ENCODE results near the gene SSRP1.
"Not testable (repeated sequence)": the region's sequence is repeated elsewhere in the genome, so short reads cannot be mapped to it uniquely, and the experiment has no call there.

The SSRP1 gene

GRCh38 chr11:57339328-57339727, 3.6 kb upstream of the SSRP1 start:
- no peak for DNase-seq (ENCODE audit: low read depth in 2 of 2)

- DNase-seq (ENCODE audit: low read depth in 2 of 2) = no peak
Measured at GRCh38 chr11:57338142-57338541, 2.5 kb upstream of the SSRP1 start, which contains the start of gene P2RX3. P2RX3 (plus strand) TSS chr11:57338352; CDS start chr11:57338551, 199 bp downstream.

DNA sequence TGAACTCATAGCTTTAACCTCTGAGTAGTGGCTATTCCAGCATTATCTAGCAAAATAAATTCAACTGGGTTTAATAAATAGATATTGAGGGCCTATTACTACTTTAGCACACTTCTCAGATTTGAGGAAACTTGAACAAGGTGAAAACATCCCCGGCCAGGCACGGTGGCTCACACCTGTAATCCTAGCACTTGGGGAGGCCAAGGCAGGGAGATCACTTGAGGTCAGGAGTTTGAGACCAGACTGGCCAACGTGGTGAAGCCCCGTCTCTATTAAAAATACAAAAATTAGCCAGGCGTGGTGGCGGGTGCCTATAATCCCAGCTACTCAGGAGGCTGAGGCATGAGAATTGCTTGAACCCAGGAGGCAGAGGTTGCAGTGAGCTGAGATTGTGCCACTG, 1.2 kb upstream of the SSRP1 start:
- DNase-seq (ENCODE audit: low read depth in 2 of 2) = not testable (repeated sequence)

GRCh38 chr11:57336111-57336666, 497 bp upstream of the SSRP1 start:
- DNase-seq (ENCODE audit: low read depth in 2 of 2) = no peak

DNA sequence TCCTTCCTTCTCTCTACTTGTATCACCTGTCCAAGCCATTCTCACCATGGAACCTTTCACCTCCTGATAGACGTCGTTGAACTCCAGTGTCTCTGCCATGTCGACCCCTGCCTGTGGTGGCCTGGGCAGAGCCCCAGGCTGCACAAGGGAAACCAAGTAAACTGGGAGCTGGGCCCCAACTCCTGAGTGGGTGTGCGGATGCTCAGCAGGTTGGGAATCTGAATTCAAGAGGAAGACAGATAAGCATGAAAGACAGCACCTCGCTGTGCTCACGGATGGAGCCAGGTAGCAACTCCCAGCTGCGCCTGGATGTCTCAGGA, 709 bp downstream of the SSRP1 start:
- no peak for DNase-seq (ENCODE audit: low read depth in 2 of 2)

GRCh38 chr11:57332694-57333440, 2.8 kb downstream of the SSRP1 start:
- no peak for DNase-seq (ENCODE audit: low read depth in 2 of 2)

DNA sequence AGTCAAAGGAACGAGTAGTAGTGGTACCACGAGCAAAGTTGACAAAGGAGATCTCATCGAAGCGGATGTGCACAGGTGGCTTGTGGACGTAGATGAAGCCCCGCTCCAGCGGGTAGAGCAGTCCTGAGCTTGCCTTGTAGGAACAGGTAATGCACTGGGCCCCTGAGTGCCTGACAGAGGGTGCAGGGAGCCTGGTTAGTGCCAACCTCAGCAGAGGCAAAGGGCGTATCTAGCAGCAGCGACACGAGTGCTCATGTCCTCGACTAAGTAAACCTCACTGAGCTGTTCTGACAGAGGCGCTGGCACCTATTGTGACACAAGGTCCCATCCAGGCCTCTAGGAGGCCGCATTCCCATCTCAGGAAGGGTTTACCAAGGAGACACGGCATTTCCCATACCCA, 4.0 kb downstream of the SSRP1 start:
- no peak for DNase-seq (ENCODE audit: low read depth in 2 of 2)

DNA sequence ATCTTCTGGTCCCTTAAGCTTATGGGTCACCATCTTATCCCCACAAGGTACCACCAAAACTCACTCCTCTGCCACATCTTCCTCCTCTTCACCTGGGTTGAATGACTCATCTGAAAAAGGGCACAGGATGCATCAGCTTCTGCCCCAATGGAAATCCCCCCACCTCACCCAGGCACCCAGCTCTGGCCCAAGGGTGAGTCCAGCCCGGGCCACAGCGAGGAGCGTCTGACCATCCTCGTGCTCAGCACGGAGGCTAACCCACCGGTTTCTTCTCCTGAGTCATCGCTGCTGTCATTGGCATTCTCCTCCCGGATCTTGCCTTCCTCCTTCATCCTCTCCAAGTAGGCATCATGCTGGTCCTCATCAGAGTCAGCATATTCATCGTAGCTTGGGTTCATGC, 5.7 kb downstream of the SSRP1 start:
- DNase-seq (ENCODE audit: low read depth in 2 of 2) = no peak

DNA sequence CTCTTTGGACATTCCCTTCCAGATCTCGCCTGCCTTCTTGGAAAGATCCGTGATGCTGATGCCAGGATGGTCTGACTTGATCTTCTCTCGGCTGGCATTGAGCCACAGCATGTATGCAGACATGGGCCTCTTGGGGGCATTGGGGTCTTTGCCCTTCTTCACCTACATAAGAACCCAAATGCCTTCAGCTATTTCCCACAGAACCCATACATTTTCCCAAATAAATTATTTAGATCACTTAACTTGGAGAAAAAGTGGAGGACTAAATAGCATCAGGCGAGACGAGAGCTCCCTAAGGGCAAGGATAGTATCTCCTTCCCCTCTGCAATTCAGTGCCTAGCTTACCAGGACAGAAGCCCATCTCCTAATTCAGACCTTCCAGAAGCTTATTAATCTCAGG, 8.0 kb downstream of the SSRP1 start:
- DNase-seq (ENCODE audit: low read depth in 2 of 2) = no peak

DNA sequence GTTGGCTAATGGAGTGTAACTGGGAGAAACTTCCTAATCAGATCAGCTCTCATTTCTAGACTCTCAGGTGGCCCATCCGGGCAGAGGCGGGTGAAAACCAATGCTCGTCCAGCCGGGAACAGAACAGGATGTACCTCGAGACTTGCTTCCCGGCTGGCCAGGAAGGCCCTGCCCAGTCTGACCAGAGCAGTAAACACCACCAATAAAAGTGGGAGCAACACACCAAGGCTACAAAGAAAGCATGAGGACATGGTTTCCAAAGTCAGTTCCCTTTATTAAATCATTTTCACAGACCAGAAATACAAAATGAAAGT, 10.0 kb downstream of the SSRP1 start:
- DNase-seq (ENCODE audit: low read depth in 2 of 2) = no peak

GRCh38 chr11:57324886-57325734, 10.6 kb downstream of the SSRP1 start, which contains the start of gene TNKS1BP1:
TNKS1BP1 (minus strand) TSS chr11:57324952; CDS start chr11:57321885, 3,067 bp downstream.
- DNase-seq (ENCODE audit: low read depth in 2 of 2) = peak; percentile 96

GRCh38 chr11:57324154-57324885, 11.4 kb downstream of the SSRP1 start:
- DNase-seq (ENCODE audit: low read depth in 2 of 2) = peak in 1 of 2 experiments; percentile 22

DNA sequence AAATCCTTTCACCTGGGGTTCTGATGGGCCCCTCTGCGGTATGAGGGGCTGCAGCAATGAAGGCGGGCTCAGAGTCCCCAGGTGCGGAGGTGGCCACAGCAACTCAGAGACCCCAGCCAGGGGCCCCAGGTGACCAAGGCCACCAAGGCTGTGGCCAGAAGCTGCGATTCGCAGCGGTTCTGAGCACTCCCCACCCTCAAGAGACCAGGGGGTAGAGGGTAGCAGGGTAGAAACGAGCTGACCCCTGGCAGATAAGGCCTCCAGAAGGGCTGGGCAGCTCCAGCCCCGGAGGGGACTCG, 11.9 kb downstream of the SSRP1 start:
- DNase-seq (ENCODE audit: low read depth in 2 of 2) = no peak

DNA sequence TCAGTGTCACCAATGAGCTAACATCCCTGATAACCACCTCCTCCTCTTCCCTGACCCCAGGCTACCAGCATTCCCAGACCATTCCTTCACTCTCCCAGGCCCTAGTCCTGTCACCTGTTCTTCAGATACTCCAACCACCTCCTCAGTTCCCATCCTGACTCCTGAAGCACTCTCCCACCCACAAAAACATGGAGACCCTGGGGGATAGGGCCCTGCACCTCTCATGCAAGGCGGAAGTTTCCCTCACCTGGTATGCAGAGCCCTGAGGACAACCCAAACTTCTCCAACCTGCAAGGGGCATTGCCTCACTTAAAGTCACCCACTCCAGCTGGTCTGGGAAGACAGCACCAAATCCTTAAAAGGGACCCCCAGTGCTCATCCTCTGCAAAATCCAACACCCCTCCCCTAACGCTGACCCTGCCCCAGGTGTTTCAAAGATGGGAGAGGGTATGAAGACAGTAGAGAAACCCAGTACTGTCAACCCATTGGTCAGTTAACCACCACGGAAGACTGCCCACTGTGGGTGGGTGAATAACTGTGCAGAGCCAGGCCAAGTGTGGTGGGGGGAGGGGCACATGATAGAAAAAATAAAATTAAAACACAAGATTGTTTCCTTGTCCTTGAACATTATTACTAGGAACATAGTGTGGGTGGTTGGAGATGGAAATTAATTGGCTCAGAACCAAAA, 12.4 kb downstream of the SSRP1 start:
- DNase-seq (ENCODE audit: low read depth in 2 of 2) = no peak

DNA sequence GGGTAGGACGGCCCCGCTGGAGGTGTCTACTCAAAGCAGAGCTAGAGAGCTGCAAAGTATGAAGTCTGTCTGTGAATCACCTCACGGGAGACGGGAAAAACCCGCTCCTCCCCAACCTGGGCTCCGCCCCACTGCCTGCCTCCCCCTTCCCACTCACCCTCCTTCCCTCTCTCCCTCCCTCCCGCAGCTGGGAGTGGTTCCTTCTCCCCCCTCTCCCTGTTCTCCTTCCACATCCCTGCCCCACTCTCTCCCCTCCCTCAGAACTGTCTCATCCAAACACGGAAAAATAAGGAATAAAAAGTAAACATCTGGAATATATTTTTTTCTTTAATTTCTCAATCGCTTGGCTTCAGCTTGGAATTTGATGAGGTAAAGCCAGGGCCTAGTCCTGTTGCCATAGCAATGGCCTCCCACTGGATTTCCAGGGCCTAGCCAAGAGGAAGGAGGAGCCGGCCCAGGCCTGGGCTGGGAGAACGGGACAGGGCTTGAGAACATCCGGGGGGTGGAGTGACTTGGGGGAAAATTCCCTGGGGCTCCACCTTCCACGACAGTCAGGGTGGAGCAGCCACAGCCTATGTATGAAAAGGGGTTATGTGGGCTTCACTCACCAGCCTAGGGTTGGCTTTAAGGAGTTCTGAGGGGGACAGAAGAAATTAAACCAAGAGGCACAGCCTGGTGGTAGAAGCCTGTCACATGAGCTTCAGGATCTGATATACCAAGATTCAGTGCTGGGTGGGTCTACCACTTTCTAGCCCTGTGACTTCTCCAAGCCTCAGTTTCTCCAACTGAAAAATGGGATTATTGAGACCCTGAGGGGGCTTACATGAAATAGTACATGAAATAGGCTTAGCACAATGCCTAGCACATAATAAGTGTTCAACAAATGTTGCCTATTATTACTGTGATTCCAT, 13.2 kb downstream of the SSRP1 start:
- peak; percentile 99 for DNase-seq (ENCODE audit: low read depth in 2 of 2)

- DNase-seq (ENCODE audit: low read depth in 2 of 2) = no peak
Measured at GRCh38 chr11:57321388-57322255, 14.1 kb downstream of the SSRP1 start.

DNA sequence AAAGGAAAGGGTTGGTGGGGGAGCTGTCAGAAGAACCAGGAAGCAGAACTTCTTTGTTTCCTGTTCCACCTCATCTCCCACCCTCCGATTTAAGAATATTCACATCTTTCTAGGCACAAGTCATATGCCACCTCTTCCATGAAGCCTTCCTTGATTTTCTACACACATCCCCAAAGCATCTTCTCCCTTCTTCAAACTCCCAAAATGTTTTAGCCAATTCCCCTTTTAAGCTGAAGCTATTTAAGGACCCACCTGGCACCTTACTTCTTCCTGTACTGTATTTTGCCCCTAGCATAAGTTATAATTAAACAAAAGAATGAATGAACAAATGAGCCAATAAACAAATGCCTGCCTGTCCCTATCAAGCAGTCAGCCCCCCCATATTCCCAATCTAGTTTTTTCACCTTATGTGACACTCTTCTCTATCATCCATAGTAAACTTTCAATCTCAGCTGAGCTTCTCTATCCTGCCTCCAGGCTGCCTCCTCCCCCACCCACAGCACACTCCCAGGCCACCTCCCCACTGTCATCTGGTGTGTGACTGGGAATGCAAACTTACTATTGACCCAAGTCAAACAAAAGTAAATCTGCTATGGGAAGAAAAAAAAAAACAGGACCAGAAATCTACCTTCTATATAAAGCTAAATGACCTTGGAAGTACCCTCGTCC, 14.8 kb downstream of the SSRP1 start:
- DNase-seq (ENCODE audit: low read depth in 2 of 2) = no peak

DNA sequence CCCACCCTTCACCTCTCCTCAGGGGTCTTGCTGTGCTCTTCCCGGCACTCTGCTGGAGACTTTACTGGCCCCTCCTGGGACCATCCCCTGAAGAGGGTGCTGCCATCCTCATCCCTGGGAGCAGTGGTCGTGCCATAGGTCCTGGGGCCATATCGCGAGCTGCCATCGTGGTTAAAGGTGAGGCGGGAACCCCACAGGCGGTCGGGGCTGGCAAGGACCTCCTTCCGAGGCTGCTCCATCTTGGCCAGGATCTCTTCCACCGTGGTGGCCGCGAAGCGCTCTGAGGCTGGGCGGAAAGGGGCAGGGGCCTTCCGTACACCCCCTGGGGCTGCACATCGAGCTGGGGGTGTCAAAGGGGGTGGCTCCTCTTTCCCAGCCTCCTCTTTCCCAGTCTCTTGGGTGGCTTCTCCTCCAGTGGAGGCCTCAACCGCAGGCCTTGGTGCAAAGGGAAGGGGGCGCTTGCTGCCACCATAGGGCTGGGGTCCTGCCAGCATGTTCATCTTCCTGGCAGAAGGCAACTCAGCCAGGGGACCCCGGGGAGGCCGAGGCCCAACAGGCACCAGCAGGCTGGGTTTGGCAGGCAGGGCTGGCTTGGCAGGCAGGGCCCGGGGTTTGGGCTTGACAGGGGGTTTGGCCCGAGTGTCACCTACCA, 15.5 kb downstream of the SSRP1 start:
- DNase-seq (ENCODE audit: low read depth in 2 of 2) = no peak

DNA sequence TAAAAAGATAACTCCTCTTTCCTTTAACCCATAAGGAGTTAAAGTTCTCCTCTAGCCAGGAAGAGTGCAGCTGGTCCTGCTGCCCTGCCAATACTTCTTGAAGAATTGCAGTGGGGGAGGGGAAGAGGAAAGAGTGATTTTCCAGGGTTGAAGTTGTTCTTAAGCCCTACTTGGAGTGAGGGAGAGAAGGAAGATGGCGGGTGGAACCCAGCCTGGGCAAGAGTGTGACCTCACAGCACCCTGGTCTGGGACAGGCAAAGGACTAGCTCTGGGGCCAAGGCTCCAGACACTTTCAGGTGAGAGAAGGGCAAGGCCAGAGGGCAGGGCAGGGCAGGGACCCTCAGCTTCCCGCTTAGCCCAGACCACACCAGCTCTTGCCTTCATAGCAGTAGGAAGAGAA, 17.5 kb downstream of the SSRP1 start:
- DNase-seq (ENCODE audit: low read depth in 2 of 2) = no peak
